Measurements from ENCODE around the gene PIP4K2B.

DNA sequence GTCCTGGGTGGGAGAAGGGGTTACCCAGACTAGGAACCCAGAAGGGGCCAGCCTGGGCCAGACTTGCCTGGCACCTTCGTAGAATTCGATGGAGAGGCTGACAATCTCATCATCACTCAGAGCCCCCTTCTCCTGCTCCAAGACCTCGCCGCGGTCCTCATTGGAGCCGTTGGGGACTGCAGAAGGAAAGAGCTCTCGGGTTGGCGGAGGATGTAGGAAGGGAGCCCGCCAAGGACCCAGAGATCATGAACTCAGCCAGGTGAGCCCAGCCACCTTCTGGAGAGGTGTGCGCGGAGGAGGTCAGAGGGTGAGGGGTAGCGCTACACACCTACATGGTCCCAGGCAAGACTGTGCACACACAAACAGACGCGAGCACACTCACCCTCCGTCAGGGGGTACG lies 60.7 kb downstream of the PIP4K2B start:
- TF ChIP-seq, protein P1, sequence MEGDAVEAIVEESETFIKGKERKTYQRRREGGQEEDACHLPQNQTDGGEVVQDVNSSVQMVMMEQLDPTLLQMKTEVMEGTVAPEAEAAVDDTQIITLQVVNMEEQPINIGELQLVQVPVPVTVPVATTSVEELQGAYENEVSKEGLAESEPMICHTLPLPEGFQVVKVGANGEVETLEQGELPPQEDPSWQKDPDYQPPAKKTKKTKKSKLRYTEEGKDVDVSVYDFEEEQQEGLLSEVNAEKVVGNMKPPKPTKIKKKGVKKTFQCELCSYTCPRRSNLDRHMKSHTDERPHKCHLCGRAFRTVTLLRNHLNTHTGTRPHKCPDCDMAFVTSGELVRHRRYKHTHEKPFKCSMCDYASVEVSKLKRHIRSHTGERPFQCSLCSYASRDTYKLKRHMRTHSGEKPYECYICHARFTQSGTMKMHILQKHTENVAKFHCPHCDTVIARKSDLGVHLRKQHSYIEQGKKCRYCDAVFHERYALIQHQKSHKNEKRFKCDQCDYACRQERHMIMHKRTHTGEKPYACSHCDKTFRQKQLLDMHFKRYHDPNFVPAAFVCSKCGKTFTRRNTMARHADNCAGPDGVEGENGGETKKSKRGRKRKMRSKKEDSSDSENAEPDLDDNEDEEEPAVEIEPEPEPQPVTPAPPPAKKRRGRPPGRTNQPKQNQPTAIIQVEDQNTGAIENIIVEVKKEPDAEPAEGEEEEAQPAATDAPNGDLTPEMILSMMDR (IDR thresholded peaks at IDR 0.05; ENCODE audit: low read depth, low read length): no peak
- TF ChIP-seq POLR2A (IDR thresholded peaks at IDR 0.05; ENCODE audit: extremely low read depth, insufficient read length) (no peak), MYC (IDR thresholded peaks at IDR 0.05; ENCODE audit: low read depth, low read length) (no peak)
- TF ChIP-seq, protein P2, sequence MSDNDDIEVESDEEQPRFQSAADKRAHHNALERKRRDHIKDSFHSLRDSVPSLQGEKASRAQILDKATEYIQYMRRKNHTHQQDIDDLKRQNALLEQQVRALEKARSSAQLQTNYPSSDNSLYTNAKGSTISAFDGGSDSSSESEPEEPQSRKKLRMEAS (IDR thresholded peaks at IDR 0.05; ENCODE audit: low read depth, low read length): no peak
